HL-60/S4 treated with retinoic acid at 250 ng/mL for 4 days and 3 days (cell line): ENCODE data around the gene KLK1.
"Not testable (repeated sequence)": the region's sequence is repeated elsewhere in the genome, so short reads cannot be mapped to it uniquely, and the experiment has no call there.

Experiments used
- in situ Hi-C: fragments of 300-500 bp; cut with MboI; formaldehyde crosslinking; loops from 2 replicates; pipeline ENCODE4 v1.7.0; 2022; ENCODE audit warnings: low sequenced_read_pairs

Gene KLK1

DNA sequence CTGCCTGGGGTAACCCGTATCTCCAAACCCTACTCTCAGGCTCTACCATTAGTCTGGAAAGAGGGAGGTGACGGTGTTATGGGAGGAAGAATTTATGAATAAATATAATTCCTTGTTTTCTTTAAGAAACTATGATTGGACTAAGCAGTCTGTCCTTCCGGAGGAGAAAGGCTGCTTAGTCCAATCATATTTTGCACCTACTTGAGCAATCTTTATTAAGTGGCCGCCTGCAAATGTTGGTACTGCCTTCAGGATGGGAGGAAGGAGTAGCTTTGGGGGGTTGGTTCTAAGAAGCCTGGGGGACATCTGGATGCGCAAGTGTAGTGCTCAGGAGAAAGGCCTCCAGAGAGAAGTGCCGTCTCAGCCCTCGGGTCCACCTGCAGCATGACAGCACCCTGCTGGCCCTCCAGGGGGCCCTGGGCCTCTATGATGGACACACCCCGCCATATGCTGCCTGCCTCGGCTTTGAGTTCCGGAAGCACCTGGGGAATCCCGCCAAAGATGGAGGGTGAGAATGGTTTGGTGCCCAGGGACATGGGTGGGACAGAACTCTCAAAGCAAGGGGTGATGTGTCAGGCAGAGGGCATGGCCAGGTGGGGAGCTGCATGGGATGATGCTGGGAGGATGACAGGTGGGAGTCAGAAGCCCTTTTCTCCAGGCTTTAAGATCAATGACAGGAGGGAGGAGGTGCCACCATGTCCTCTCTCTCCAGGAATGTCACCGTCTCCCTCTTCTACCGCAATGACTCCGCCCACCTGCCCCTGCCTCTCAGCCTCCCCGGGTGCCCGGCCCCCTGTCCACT lies 29.3 kb downstream of the KLK1 start:
- in situ Hi-C loops: no loop called here

DNA sequence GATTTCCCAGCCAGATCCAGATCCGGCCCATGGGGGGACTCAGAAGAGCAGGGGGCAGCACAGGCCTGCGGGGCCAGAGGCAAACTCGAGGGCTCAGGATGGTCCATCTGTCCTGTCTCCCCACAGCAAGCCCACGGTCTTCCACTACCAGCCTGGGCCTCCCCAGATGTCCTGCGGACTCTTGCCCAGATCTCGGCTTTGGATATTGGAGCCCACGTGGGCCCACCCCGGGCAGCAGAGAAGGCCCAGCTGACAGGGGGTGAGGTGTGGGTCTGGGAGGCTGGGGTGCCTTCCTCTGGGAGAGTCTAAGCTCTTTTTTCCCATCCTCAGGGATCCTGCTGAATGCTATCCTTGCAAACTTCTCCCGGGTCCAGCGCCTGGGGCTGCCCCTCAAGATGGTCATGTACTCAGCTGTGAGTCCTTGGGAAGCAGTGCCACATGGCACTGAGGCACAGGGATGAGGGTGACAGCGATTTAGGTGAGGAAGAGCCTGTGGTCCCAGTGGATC lies 30.0 kb downstream of the KLK1 start:
- in situ Hi-C loops: no loop called here

DNA sequence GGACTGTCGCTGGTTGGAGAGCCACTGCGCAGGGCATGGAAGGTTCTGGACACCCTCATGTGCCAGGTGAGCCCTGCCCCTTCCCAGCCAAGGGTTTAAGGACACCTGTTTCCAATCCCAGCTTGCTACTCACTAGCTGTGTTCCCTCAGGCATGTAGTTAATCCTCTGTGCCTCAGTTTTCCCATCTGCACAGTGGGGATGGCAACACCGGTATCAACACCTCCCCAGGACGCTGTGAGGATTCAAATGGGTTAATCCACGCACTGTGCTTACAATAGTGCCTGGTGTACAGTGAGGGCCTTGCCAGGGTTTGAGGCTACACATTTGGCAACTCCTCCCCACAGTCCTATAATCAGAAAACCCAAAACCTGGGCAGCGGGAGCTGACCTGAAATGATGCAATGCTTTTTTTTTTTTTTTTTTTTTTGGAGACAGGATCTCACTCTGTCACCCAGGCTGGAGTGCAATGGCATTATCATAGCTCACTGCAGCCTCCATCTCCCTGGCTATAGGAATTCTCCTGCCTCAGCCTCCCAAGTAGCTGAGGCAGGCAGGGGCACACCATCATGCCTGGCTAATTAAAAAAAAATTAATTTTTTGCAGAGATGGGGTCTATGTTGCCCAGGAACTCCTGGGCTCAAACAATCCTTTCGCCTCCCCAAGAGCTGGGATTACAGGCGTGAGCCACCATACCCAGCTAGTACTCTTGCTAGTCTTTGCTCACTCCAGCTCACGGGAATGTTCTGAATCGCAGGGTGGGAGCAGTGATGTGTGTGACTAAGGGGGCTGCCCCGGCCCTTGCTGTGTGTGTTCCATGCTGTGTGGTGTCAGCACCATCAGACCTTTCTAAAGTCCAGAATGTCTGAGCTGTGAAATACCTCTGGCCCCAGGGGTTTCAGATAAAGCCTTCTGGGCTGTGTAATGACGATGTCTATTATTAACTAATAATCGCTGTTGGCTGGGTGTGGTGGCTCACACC lies 31.0 kb downstream of the KLK1 start:
- in situ Hi-C loops: no loop called here

DNA sequence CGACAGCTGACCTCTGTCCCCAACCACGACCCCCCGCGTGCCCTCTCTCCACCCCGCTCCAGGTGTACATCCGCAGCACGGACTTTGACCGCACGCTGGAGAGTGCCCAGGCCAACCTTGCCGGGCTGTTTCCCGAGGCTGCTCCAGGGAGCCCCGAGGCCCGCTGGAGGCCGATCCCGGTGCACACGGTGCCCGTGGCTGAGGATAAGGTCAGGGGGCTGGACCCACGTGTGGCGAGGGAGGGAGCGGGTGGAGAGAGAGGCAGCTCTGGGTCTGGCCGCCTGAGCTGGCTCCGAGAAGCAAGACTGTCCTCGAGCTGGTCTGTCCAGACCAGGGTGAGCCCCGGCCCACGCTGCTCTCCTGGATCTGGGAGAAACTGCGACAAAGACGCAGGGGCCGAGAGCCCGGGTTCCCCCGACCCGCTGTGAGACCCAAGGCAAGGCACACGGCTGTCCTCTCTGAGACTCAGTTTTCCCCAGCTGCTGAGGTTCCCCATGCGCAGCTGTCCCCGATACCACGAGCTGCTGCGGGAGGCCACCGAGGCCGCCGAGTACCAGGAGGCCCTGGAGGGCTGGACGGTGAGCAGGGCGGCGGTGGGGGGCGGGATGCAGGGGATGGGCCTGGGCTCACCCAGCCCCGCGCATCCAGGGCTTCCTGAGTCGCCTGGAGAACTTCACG lies 31.9 kb downstream of the KLK1 start:
- in situ Hi-C loops: no loop called here

DNA sequence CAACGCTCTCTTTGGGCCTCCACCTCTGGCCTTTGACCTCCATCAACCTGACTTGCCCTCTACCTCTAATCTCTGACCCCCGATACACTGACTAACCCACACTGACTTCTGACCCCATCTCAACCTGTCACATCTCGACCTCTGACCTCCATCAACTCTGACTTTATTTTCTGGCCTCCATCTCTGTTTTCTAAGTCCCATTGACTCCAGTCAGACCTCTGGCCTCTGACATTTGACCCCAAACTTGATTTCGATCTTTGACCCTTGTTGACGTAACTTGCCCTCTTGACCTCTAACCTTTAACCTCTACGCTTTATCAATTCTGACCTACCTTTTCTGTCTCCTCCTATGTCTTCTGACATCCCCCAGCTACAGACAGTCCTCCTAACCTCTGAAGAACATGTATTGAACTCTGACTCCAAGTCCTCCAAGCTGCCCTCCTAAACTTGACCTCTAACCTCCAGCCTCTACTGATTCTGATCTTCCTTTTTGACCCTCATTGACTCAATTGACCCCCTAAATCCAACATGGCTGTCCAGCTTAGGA lies 32.6 kb downstream of the KLK1 start:
- in situ Hi-C loops: no loop called here

DNA sequence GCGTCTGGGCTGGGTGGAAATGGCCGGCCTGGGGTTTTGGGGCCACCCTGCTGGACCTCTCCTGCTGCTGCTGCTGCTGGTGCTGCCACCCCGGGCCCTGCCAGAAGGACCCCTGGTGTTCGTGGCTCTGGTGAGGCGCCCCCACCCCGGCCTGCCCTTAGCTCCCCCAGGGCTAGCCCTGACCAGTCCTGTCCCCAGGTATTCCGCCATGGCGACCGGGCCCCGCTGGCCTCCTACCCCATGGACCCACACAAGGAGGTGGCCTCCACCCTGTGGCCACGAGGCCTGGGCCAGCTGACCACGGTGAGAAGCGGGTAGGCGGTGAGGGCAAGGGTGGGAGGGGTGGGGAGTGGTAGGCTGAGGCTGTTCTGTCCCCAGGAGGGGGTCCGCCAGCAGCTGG lies 33.2 kb downstream of the KLK1 start, which contains the start of gene ACP4:
ACP4 (plus strand) TSS at position 20 of the 400 bp plus-strand sequence; CDS start at position 20, 0 bp downstream.
- in situ Hi-C loops: no loop called here

DNA sequence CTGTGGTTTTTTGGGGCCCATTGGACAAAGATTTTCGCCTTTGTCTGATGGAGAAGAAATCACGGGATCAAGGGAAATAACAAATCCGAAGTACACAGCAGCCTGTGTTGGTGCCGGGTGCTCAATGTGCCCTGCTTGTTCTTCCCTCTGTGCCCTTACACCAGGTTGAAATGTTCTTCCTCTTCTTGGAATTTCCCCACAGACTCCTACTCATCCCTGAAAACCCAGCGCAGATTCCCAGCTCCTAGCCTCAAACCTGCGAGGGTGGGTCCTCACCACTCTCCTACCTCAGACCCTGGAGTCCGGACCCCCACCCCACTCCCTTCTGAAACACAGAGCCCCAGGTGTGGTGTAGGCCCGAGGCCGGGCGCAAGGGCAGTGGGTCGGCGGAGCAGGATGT lies 38.3 kb downstream of the KLK1 start:
- in situ Hi-C loops: loop anchor here (10.0 kb wide), 1 partner anchor 421 kb away; the partner anchor contains the start of gene NAPSA

DNA sequence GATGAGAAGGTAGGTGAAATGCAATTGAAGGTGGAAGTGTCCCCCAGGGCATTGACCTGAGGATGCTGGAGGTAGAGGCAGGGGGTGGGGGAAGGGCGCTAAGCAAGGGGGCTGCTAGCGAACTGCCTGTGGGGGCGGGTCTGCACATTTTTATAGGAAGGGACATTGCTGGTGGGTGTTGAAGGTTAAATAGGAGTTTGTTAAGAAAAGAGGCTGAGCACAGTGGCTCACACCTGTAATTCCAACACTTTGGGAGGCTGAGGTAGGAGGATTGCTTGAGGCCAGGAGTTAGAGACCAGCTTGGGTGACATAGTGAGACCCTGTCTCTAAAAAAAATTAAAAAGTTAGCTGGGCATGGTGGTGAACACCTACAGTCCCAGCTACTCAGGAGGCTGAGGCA lies 38.9 kb downstream of the KLK1 start:
- in situ Hi-C loops: loop anchor here (10.0 kb wide), 1 partner anchor 420 kb away; the partner anchor contains the start of gene NAPSA

DNA sequence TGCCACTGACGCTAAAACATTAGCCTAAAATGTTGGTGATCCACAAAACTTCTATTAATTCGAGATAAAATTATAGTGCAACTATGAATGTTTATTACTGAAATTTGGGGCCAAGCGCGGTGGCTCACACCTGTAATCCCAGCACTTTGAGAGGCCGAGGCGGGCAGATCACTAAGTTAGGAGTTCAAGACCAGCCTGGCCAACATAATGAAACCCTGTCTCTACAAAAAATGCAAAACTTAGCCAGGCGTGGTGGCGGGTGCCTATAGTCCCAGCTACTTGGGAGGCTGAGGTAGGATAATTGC lies 39.8 kb downstream of the KLK1 start:
- in situ Hi-C loops: loop anchor here (10.0 kb wide), 1 partner anchor 419 kb away; the partner anchor contains the start of gene NAPSA

DNA sequence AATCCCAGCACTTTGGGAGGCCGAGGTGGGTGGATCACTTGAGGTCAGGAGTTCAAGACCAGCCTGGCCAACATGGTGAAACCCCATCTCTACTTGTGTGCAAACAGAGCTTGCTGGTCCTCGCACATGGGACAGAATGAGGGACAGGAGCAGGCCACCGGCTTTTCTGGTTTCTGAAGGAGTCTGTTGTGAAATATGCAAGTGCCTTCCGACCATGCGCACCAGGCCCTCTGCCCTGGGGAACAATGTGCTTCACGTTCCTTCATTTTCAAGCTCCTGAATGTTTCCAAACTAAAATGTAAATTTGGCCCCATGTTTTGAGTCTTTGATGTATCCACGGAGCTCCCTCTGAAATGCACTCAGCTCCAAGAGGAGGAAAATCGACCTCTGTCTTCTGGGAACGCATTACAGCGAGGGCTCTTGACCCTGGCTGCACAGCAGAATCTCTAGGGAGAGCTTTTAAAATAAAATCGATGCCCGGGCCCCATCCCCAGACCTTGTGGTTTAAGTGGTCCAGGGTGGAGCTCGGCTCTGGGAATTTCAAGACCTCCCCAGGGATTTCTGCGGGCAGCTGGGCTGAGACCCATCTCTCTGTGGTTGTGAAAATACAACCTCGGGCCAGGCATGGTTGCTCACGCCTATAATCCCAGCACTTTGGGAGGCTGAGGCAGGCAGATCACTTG lies 42.7 kb downstream of the KLK1 start:
- in situ Hi-C loops: loop anchor here (10.0 kb wide), 1 partner anchor 416 kb away; the partner anchor contains the start of gene NAPSA

DNA sequence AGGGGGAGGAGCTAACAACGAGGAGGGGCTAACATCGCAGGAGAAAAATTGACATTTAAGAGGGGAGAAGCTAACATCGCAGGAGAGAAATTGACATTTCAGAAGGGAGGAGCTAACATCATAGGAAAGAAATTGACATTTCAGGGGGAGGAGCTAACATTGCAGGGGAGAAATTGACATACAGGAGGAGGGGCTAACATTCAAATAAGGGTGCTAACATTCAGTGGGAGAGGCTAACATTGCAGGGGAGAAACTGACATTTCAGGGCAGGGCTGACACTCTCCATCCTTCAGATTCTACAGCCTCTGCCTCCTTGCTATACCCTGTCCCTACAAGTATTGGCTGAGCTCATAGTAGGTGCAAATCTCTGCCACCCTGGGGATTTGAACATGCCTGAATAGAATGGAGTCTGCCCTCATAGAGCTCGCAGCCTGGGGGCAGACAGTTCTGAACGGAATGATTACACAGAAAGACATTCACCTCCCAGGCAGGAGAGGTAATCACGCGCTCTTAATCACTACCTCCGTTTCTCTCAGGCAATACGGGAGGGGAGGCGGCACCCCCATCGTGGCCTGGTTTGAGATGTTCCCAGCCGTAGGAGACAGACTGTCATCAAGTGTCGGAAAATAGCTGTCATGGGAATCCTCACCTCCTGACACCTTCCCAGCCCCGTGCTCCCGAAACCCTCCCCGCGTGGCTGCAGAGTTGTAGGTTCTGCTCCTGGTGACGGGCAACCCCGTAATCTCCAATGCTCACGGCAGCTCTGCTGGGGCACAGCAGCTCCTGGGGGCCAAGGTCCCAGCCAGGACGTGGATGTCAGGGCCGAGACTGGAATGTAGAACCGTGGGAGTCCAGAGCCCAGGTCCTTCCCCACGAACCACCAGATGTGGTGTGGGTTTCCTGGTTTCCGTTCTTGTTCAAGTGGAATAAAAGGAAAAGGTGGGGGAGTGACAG lies 43.8 kb downstream of the KLK1 start:
- in situ Hi-C loops: loop anchor here (10.0 kb wide), 1 partner anchor 415 kb away; the partner anchor contains the start of gene NAPSA

DNA sequence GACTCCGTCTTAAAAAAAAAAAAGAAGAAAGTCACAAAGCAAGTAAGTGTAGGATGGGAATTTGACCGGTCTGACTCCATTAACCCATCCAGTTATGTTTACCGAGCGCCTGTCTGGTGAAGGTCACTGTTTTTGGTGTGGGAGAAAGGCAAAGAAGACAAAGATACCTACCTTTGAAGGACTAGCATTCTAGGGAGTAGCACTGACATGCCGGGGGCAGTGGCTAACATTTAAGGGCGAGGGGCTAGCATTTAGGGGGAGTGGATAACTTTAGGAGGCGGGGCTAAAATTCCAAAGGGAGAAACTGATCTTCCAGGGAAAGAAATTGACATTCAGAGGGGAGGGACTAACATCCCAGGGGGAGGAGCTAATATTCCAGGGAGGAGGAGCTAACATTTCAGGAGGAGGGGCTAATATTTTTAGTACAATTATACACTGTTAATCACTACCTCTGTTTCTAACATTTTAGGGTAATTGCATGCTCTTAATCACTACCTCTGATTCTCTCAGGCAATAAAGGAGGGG lies 44.6 kb downstream of the KLK1 start:
- in situ Hi-C loops: no loop called here

DNA sequence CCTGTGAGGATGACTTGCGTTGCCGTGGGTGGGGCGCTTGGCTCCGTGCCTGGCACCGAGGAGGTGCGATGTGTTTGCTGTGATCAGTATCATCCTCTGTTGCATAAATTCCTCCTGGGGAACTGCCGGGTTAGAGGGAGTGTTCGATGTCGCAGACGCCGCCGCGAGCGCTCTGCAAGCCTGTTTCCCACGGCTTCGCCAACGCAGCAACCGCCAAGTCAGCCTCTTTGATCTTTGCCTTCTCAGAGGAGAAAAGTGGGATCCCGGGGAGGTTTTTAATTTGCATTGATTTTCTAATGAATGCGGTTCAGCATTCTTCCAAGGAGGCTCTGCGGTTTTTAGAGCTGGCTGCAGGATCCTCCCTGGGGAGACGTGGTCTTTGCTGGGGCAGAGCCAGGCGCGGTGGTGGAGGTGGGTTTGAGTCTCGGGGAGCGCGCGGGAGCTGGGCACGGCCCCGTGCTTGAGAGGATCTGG lies 45.7 kb downstream of the KLK1 start:
- in situ Hi-C loops: no loop called here

DNA sequence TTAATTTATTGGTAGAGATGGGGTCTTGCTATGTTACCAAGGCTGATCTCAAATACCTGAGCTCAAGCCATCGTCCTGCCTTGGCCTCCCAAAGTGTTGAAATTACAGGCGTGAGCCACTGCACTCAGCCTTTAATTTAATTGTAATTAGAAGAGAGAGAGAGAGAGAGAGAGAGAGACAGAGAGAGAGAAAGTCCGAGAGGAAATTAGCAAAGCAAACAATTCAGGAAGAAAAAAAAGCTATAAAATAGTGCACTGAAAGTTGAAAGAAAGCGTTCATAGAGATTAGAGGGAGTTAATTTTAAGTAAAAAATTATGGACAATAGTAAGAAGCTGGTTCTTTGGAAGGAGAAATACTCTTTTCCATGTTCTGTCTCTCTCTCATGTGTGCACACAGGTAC lies 46.3 kb downstream of the KLK1 start:
- in situ Hi-C loops: no loop called here

DNA sequence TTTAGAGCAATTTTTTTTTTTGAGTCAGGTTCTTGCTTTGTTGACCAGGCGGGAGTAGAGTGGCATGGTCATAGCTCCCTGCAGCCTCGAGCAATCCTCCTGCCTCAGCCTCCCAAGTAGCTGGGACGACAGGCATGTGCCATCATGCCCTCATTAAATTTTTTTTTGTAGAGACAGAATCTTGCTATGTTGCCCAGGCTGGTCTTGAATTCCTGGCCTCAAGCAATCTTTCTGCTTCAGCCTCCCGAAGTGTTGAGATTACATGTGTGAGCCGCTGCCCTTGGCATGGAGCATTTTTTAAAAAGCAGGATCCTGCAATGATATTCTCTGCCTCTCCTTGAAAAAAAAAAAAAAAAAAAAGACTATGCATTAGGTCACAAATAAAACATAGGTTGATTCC lies 47.5 kb downstream of the KLK1 start:
- in situ Hi-C loops: no loop called here

DNA sequence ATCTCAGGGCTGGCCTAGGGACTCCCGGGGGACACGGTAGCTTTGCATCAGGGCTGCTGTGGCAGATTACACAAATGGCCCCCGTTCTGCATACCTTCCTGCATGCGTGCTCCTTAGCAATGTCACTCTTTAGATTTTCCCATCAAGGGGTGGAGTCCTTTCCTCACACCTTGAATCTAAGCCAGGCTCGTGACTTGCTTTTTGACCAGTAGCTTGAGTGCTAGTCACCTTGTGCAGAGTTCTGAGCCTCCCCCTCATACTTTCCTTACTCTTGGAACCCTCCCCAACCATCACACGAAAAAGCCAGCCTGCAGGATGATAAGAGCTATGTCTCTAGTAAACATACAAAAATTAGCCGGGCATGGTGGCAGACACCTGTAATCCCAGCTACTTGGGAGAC lies 50.1 kb downstream of the KLK1 start:
- in situ Hi-C loops: not testable (repeated sequence)

DNA sequence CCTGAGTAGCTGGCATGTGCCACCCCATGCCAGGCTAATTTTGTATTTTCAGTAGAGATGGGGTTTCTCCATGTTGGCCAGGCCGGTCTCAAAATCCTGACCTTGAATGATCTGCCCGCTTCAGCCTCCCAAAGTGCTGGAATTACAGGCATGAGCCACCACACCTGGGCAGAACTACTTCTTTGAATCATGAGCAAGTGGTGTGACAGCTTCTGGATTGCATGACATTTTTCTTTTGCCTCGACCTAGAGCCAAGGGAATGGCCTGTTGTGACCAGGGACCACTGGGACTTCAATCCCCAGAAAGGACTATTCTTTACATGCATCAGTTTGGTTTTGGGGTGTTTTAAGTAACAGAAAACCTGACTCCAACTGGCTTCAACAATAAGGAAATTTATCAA lies 50.7 kb downstream of the KLK1 start:
- in situ Hi-C loops: not testable (repeated sequence)

DNA sequence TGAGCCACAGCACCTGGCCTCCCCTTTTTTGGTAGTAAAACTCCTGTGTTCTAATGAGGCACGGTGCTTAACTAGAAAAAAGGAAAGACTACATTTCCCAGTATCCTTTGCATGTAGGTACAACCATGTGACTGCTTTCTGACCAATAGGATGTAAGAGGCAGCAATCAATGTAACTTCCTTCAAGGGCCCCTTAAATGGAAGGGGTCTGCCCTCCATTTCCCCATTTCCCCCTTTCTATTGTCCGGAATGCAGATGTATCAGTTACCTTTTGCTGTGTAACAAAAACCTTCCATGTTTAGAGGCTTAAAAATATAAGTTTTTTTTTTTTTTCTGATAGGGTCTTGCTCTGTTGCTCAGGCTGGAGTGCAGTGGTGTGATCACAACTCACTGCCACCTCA lies 51.1 kb downstream of the KLK1 start:
- in situ Hi-C loops: no loop called here
